Measurements from ENCODE around the gene CD96.
A peak's percentile ranks its signal among the peaks of the same experiment; 100 is the strongest.

CD96 gene

GRCh38 chr3:111677007-111677392 is 135.0 kb downstream of the CD96 start:
- no peak for DNase-seq

- no peak for DNase-seq
Measured at GRCh38 chr3:111681661-111682426, 139.8 kb downstream of the CD96 start.

GRCh38 chr3:111684640-111685039 is 142.6 kb downstream of the CD96 start:
- DNase-seq = no peak

GRCh38 chr3:111688190-111688800 is 146.3 kb downstream of the CD96 start:
- no peak for DNase-seq

GRCh38 chr3:111690242-111690641 is 148.2 kb downstream of the CD96 start:
- DNase-seq = no peak

GRCh38 chr3:111691293-111691909 is 149.4 kb downstream of the CD96 start:
- DNase-seq = no peak

GRCh38 chr3:111692593-111693552 is 150.9 kb downstream of the CD96 start:
- DNase-seq = no peak

- no peak for DNase-seq
Measured at GRCh38 chr3:111694471-111694870, 152.5 kb downstream of the CD96 start.

- peak; percentile 46 for DNase-seq
Measured at GRCh38 chr3:111695636-111696117, 153.7 kb downstream of the CD96 start.

GRCh38 chr3:111700054-111700453 is 158.1 kb downstream of the CD96 start:
- DNase-seq = peak; percentile 25

GRCh38 chr3:111701292-111701906 is 159.4 kb downstream of the CD96 start:
- DNase-seq = no peak

All from stimulated activated CD4-positive, alpha-beta T cell treated with anti-CD3 and anti-CD28 coated beads, Interleukin-15, amount 100 ng/mL, for 24 hours (primary cell).